Keratinocyte (primary cell): ENCODE measurements around the gene TTLL6. TPM values are rescaled to one million over a fixed set of nuclear protein-coding genes. Genes with fewer than 3 reads are reported as not detected.

Experiments
- DNase-seq: peaks from one replicate; pipeline ENCODE4 v3.0.0-alpha.2; 2011; ENCODE audit warnings: low read depth, missing footprints, low spot score
- FAIRE-seq: peaks from 2 replicates; lab custom pipeline; 2011; peaks lifted over from hg19 to GRCh38; lab: Jason Lieb, UNC
- H2AFZ ChIP-seq: 2 replicates; pipeline ENCODE4 v1.6.0; 2012; ENCODE audit warnings: low read length, control low read depth, inconsistent platforms; ENCODE audit not compliant: control insufficient read depth
- H3K27ac ChIP-seq: 2 replicates; pipeline ENCODE4 v1.5.1; 2011; ENCODE audit warnings: low read length; ENCODE audit not compliant: control insufficient read depth, insufficient read depth
- H3K27me3 ChIP-seq: 3 replicates; pipeline ENCODE4 v1.6.0; 2011; ENCODE audit warnings: low read length; ENCODE audit not compliant: control insufficient read depth, insufficient read depth; ENCODE audit errors: extremely low read depth
- H3K36me3 ChIP-seq, 2 experiments: 2 replicates in 1 of 2; 3 replicates in 1 of 2; pipeline ENCODE4 v1.5.1; 2011; ENCODE audit warnings: low read length in 2 of 2, mild to moderate bottlenecking in 1 of 2; ENCODE audit not compliant: control insufficient read depth in 2 of 2, insufficient read depth in 2 of 2; ENCODE audit errors: extremely low read depth in 1 of 2
- H3K4me1 ChIP-seq: 3 replicates; pipeline ENCODE4 v1.5.1; 2011; ENCODE audit warnings: low read length; ENCODE audit not compliant: control insufficient read depth, insufficient read depth; ENCODE audit errors: extremely low read depth
- H3K4me2 ChIP-seq: 3 replicates; pipeline ENCODE4 v1.6.0; 2011; ENCODE audit warnings: low read depth, low read length; ENCODE audit not compliant: control insufficient read depth, insufficient read depth; ENCODE audit errors: extremely low read depth
- H3K4me3 ChIP-seq, 3 experiments: fragments of 200-600 bp in 1 of 3; sonication (generic) in 1 of 3; 2 replicates in 2 of 3; 3 replicates in 1 of 3; pipeline ENCODE4 v1.5.1; 2011 to 2016; ENCODE audit warnings: low read length in 3 of 3, mild to moderate bottlenecking in 3 of 3, control low read depth in 2 of 3, inconsistent platforms in 1 of 3, low read depth in 1 of 3, mixed read lengths in 1 of 3, mixed run types in 1 of 3, moderate library complexity in 1 of 3; ENCODE audit not compliant: control insufficient read depth in 2 of 3, insufficient read depth in 2 of 3; ENCODE audit errors: extremely low read depth in 1 of 3
- H3K79me2 ChIP-seq: 2 replicates; pipeline ENCODE4 v1.6.0; 2012; ENCODE audit warnings: low read length; ENCODE audit not compliant: control insufficient read depth, insufficient read depth
- H3K9ac ChIP-seq: 3 replicates; pipeline ENCODE4 v1.6.0; 2011; ENCODE audit warnings: low read length; ENCODE audit not compliant: control insufficient read depth, insufficient read depth; ENCODE audit errors: extremely low read depth
- H3K9me1 ChIP-seq: 3 replicates; pipeline ENCODE4 v1.6.0; 2011; ENCODE audit warnings: low read length; ENCODE audit not compliant: control insufficient read depth, insufficient read depth; ENCODE audit errors: extremely low read depth
- H3K9me3 ChIP-seq: 2 replicates; pipeline ENCODE4 v1.5.1; 2012; ENCODE audit warnings: low read depth, low read length; ENCODE audit not compliant: control insufficient read depth
- H4K20me1 ChIP-seq: 3 replicates; pipeline ENCODE4 v1.6.0; 2011; ENCODE audit warnings: low read length; ENCODE audit not compliant: control insufficient read depth, insufficient read depth; ENCODE audit errors: extremely low read depth
- EZH2 ChIP-seq: IDR thresholded peaks from one replicate; pipeline ENCODE4 v1.6.1; 2012; ENCODE audit warnings: inconsistent platforms, mild to moderate bottlenecking, low read length, moderate library complexity
- dilution Hi-C: fragments of 300-500 bp; cut with MboI; formaldehyde crosslinking; loops from one replicate; pipeline ENCODE4 v1.7.0; 2020; ENCODE audit warnings: low sequenced_read_pairs; ENCODE audit not compliant: extremely low pct_ligation_motif_present
- polyA plus RNA-seq, 5 experiments: library from polyadenylated mRNA; depleted of rRNA in 3 of 5; stranded (reverse) in 3 of 5; stranded (forward) in 1 of 5; unstranded in 1 of 5; fragments of >200 nt; gene quantifications; 1 replicate in 1 of 5; 2 replicates in 3 of 5; 3 replicates in 1 of 5; pipeline versions ENCODE4 v1.2.1 to v1.2.3, GENCODE V29; 2011 to 2012; ENCODE audit warnings: missing spikeins in 2 of 5, low read depth in 1 of 5, low replicate concordance in 1 of 5
- TF ChIP-seq, protein P1 (sequence below), 3 experiments: IDR thresholded peaks in 1 of 3; conservative IDR thresholded peaks in 1 of 3; optimal IDR thresholded peaks in 1 of 3; 2 replicates in 2 of 3; 3 replicates in 1 of 3; pipeline versions ENCODE3 to v1.5.1; 2011; ENCODE audit warnings: low read length in 3 of 3, mild to moderate bottlenecking in 3 of 3, moderate library complexity in 2 of 3, control low read depth in 1 of 3, inconsistent platforms in 1 of 3; ENCODE audit not compliant: insufficient read depth in 2 of 3; ENCODE audit errors: extremely low read depth in 1 of 3

The TTLL6 gene
- polyA plus RNA-seq, 1 donor (not counting 4 experiments of a cell fraction or from before 2014, with no cell fraction given), result not detected

DNA sequence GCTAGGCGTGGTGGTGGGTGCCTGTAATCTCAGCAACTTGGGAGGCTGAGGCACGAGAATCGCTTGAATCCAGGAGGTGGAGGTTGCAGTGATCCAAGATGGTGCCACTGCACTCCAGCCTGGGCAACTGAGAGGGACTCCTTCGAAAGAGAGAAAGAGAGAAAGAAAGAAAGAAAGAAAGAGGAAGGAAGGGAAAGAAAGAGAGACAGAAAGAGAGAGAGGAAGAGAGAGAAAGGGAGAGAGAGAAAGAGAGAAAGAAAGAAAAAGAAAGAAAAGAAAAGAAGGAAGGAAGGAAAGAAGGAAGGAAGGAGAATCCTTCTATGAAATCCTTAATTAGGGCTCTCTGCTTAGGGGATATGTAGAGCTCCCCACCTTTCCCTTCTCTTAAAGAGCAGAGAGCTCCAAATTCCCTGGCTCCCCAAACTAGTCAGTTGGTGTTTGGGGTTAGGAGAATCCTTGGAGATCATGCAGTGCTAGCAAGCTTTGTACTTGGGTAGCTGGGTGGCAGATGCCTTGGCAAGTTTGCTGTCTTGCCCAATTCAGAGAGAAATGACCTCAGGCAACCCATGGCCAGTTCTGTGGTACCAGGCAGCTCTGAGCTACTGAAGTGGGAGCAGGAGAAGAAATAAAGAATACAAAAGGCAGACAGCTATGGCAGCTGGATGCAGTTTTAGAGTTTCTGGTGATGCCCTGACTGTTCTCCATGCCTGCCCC is 79.5 kb downstream of the TTLL6 start:
- H3K4me1 ChIP-seq, result no peaks in the 10 kb centered on the region
- no peak overlapping the region for H3K4me2 ChIP-seq
- no peak overlapping the region for H3K4me3 ChIP-seq
- no peaks in the 10 kb centered on the region for H3K9me3 ChIP-seq
- no peaks in the 10 kb centered on the region for H3K9me1 ChIP-seq
- no peaks in the 10 kb centered on the region for H3K79me2 ChIP-seq
- no peak overlapping the region for H3K9ac ChIP-seq
- TF ChIP-seq EZH2, result no peak
- TF ChIP-seq, protein P1, sequence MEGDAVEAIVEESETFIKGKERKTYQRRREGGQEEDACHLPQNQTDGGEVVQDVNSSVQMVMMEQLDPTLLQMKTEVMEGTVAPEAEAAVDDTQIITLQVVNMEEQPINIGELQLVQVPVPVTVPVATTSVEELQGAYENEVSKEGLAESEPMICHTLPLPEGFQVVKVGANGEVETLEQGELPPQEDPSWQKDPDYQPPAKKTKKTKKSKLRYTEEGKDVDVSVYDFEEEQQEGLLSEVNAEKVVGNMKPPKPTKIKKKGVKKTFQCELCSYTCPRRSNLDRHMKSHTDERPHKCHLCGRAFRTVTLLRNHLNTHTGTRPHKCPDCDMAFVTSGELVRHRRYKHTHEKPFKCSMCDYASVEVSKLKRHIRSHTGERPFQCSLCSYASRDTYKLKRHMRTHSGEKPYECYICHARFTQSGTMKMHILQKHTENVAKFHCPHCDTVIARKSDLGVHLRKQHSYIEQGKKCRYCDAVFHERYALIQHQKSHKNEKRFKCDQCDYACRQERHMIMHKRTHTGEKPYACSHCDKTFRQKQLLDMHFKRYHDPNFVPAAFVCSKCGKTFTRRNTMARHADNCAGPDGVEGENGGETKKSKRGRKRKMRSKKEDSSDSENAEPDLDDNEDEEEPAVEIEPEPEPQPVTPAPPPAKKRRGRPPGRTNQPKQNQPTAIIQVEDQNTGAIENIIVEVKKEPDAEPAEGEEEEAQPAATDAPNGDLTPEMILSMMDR (optimal IDR thresholded peaks at IDR 0.05 in 1 of 3, IDR thresholded peaks at IDR 0.05 in 1 of 3, conservative IDR thresholded peaks at IDR 0.05 in 1 of 3; ENCODE audit: extremely low read depth in 1 of 3, insufficient read depth in 2 of 3, low read length in 3 of 3), result no peak
- H3K27me3 ChIP-seq, result peaks cover 96% of the 10 kb centered on the region
- DNase-seq (no peak), FAIRE-seq (no peak)
- no peak overlapping the region for H2AFZ ChIP-seq
- peaks cover 2% of the 10 kb centered on the region for H4K20me1 ChIP-seq
- H3K27ac ChIP-seq, result no peak overlapping the region
- H3K36me3 ChIP-seq, result no peaks in the 10 kb centered on the region
- dilution Hi-C loops, result no loop called here

DNA sequence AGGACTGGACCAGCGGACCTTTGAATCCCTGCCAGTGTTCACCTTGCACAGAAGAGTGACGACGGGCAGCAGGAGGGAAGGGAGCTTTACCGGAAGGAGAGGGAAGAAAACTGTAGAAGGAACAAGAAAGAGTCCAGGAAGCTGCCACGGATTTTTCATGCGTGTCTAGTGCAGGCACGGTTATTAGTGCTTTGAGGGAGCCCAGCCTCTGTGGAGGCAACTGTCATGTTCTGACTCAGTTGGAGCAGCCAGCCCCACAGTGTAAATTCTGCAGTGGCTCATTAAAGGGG is 82.0 kb downstream of the TTLL6 start:
- Histone ChIP-seq H4K20me1 (peaks cover 2% of the 10 kb centered on the region), H3K9me1 (no peaks in the 10 kb centered on the region), H3K4me2 (no peak overlapping the region), H3K9me3 (no peaks in the 10 kb centered on the region), H3K27ac (no peak overlapping the region), H3K4me3 (no peak overlapping the region), H3K9ac (no peak overlapping the region), H3K79me2 (no peaks in the 10 kb centered on the region), H2AFZ (no peak overlapping the region), H3K36me3 (no peaks in the 10 kb centered on the region), H3K4me1 (no peaks in the 10 kb centered on the region), H3K27me3 (peaks cover 97% of the 10 kb centered on the region)
- DNase-seq, result no peak
- dilution Hi-C loops, result no loop called here
- FAIRE-seq, result no peak
- TF ChIP-seq EZH2, result no peak
- TF ChIP-seq, protein P1 (optimal IDR thresholded peaks at IDR 0.05 in 1 of 3, IDR thresholded peaks at IDR 0.05 in 1 of 3, conservative IDR thresholded peaks at IDR 0.05 in 1 of 3; ENCODE audit: extremely low read depth in 1 of 3, insufficient read depth in 2 of 3, low read length in 3 of 3), result no peak
